Measurements from ENCODE around the gene CD99L2.

Gene CD99L2

GRCh38 chrX:150792949-150793527, 105.4 kb downstream of the CD99L2 start:
- no peak for DNase-seq (ENCODE audit: low read depth in 2 of 2)

DNA sequence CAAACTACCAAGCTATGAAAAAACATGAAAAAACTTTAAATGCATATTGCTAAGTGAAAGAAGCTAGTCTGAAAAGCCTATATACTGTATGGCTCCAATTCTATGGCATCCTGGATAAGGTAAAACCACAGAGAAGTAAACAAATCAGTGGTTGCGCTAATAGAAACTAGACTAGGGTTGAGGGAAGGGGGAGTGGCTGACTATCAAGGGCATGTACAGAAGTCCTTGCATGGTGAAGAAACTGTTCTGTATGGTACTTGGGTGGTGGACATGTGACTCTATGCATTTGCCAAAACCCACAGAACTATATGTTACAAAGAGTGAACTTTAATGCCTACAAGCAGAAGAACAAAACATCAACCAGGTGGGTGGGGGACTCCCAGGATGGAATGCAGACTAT, 108.4 kb downstream of the CD99L2 start:
- DNase-seq (ENCODE audit: low read depth in 2 of 2): no peak

- no peak for DNase-seq (ENCODE audit: low read depth in 2 of 2)
Measured at GRCh38 chrX:150781677-150782076, 116.8 kb downstream of the CD99L2 start.

- DNase-seq (ENCODE audit: low read depth in 2 of 2): no peak
Measured at GRCh38 chrX:150779385-150779784, 119.1 kb downstream of the CD99L2 start.

DNA sequence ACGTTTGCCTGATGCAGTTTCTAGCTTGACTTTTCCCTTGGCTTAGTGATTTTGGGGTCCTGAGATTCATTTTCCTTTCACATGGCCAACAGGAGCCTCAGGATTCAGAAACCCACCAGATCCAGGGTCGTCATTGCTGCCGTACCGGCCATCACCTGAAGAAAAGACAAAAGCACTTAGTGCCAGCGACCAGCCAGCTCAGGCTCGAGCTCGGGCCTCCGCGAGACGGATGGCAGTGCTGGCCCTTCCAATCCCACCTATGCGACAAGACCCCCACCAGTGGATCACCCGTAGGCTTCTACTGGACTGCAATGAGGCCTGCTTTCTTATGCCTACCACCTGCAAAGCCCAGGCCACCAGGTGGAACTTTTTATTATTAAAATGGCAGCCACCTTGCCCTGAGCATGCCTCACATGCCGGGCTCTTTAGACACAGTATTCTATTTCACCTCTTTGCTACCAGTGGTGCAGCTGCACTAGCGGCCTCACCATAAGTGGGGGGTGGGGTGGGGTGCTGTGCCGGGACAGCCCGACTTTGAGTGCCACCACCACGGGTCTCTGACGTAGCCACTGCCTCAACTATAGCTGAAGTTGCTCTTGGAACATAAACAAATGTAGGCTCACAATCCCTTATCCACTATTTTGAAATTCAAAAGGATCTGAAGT, 121.0 kb downstream of the CD99L2 start:
- DNase-seq (ENCODE audit: low read depth in 2 of 2): no peak

GRCh38 chrX:150775569-150776350, 122.7 kb downstream of the CD99L2 start:
- DNase-seq (ENCODE audit: low read depth in 2 of 2): no peak

DNA sequence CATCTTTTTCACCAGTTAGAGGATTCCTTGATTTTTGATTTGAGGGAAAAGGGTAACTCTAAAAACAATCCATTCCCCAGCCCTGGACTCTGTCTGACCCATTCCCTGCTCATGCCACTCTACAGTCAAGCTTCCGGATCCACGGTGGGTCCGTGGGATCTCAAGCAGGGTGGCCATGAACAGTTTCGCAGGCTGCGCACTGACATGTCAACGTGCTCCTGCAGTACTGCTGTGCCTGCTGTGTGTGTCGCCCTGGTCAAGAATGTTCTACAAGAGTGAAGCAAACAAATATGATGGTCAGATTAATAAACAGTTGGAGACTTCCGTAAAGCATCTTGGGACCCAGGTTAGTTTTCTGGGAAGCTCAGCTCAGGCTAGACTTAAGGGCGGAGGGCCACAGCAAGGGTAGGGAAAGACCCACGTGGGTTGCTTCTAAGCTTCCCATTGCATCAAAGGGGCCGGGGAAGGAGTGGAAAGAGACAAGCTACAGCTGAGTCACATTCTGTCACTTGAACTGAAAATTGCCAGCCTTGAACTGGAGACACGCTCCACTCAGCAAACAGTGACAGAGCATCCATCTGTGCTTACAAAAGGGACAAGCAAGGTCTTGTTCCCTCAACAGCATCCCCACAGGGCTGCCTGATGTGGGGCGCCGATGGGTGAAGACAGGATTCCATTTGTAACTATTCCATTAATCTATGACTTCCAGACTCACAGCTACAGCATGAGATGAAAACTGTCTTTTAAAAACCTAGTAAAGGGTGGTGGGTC, 123.5 kb downstream of the CD99L2 start:
- no peak for DNase-seq (ENCODE audit: low read depth in 2 of 2)

GRCh38 chrX:150773634-150774033, 124.8 kb downstream of the CD99L2 start:
- DNase-seq (ENCODE audit: low read depth in 2 of 2): no peak

GRCh38 chrX:150773117-150773516, 125.4 kb downstream of the CD99L2 start:
- DNase-seq (ENCODE audit: low read depth in 2 of 2): no peak

GRCh38 chrX:150772150-150772970, 126.1 kb downstream of the CD99L2 start:
- DNase-seq (ENCODE audit: low read depth in 2 of 2): peak; percentile 63 to 81

GRCh38 chrX:150771116-150771515, 127.4 kb downstream of the CD99L2 start:
- no peak for DNase-seq (ENCODE audit: low read depth in 2 of 2)

DNA sequence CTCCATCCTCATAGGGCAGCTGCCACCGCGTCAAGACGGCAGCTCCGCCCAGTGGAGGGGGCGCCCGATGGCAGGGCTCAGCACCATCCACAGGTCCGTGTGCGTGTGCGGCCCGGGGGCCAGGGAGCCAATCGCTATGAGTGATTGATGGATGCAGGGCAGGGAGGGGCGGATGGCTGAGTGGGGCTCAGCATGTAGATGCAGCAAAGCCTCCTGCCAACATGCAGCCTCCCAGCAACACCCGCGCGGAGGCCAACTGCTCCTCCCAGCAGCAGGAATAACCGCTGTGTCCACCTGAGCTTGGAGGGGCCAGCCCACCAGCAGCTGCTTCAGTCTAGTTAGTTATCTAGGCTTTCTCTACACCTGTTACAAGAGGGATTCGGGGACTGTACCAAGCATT, 127.8 kb downstream of the CD99L2 start:
- DNase-seq (ENCODE audit: low read depth in 2 of 2): no peak

- DNase-seq (ENCODE audit: low read depth in 2 of 2): no peak
Measured at GRCh38 chrX:150769408-150769807, 129.1 kb downstream of the CD99L2 start.

- DNase-seq (ENCODE audit: low read depth in 2 of 2): no peak
Measured at GRCh38 chrX:150768580-150769190, 129.8 kb downstream of the CD99L2 start.

DNA sequence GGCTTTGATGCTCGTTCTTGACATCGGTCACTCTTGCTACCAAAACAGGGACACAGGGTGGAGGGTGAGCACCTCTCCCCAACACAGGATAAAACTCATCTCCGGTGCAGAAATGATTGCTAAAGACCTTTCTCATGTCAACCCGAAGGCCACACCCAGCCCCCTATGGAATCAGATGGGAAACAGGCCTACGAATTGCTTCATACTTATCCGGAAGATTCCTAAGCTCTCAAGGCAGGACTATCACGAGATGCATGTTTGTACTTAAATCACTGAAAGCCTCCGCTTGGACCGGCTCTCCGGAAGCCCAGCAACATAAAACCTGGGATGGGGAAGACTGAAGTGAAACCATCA, 130.4 kb downstream of the CD99L2 start:
- DNase-seq (ENCODE audit: low read depth in 2 of 2): no peak

DNA sequence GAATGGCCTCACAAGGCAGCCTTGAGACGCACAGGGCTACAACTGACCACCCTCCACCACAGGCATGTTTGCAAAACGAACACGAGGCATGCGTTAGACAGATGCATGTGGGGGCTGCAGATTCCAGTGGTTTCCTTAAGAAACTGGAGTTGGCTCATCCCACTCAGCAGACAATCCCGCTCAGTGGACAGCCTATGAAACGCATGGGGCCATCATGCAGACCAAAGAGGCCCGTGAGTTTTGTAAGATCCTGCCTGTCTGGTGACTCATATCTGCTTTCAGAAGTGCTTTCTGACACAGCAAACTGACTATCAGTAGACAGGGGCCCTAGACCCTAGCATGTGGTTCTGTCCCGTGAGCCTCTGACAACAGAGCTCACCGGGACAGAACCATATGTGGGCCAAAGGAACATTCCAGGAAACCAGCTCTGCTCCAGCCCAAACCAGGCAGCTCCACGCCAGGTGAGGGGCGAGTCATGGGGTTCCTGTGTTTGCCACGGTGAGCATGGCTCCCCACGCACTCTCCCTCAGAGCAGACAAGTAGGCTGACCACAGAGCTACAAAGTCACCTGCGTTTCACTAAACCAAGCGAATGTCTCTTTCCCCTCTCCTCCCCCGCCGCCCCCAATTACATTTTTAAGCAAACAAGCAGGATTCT, 130.9 kb downstream of the CD99L2 start:
- peak in 1 of 2 donors; percentile 3 for DNase-seq (ENCODE audit: low read depth in 2 of 2)

- no peak for DNase-seq (ENCODE audit: low read depth in 2 of 2)
Measured at GRCh38 chrX:150767045-150767395, 131.4 kb downstream of the CD99L2 start.

DNA sequence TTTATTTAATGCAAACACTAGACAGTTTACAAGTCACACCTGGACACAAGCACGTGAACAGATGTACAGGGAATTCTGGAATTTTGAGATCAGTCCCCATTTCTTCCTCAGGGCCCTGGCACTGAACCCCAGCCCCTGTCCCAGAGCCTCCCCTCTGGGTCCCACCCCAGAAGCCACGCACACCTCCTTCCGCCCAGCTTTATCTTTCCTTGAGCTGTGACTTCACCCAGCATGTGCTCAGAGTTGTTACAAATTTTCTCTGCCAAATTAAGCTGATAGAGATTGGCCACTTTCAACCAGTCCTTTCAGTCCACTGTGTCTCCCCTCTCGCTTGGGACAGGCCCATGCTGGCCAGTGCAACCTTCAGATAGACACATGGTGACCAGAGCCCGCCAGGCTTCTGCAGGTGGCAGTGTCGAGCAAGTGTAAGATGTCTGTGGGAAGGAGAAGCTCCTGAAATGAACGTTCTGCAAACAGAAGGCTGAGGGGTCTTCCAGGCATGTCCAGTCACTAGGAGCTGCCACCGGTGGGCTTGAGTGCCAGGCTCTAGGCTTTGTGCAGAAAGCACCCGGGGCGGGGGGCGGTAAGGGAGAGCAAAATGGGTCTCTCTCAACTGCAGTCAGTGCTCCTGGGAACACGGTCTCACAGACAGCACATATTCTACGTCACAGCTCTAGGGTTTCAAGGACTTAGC, 132.0 kb downstream of the CD99L2 start:
- DNase-seq (ENCODE audit: low read depth in 2 of 2): no peak

- no peak for DNase-seq (ENCODE audit: low read depth in 2 of 2)
Measured at GRCh38 chrX:150765782-150766350, 132.6 kb downstream of the CD99L2 start.

GRCh38 chrX:150765237-150765636, 133.2 kb downstream of the CD99L2 start:
- DNase-seq (ENCODE audit: low read depth in 2 of 2): no peak
